A549 (cell line): ENCODE data around the gene TNPO3.

Experiments
- CBX2 ChIP-seq: fragments of 200-600 bp; sonication (generic); IDR thresholded peaks from 2 replicates; pipeline ENCODE4 v1.6.1; 2016; ENCODE audit warnings: low read depth, mild to moderate bottlenecking, borderline replicate concordance
- CEBPB ChIP-seq, 2 experiments: fragments of >200 bp in 1 of 2; sonication (Bioruptor Twin) in 1 of 2; formaldehyde crosslinking in 1 of 2; IDR thresholded peaks; 2 replicates each; pipeline ENCODE4 v1.6.1; 2012 to 2016
- CHD2 ChIP-seq: fragments of 150-350 bp; IDR thresholded peaks from 2 replicates; pipeline ENCODE4 v1.6.1; 2014; ENCODE audit warnings: low read length; ENCODE audit not compliant: partially characterized antibody
- CHD4 ChIP-seq: fragments of 200-600 bp; sonication (generic); IDR thresholded peaks from 2 replicates; pipeline ENCODE4 v1.6.1; 2016; ENCODE audit warnings: antibody characterized with exemption, mild to moderate bottlenecking, borderline replicate concordance
- CTCF ChIP-seq: fragments of >200 bp; sonication (Bioruptor Twin); formaldehyde crosslinking; IDR thresholded peaks from 3 replicates; pipeline ENCODE4 v1.5.1; 2016
- EP300 ChIP-seq, 2 experiments: fragments of >200 bp; sonication (Bioruptor Twin); formaldehyde crosslinking; IDR thresholded peaks; 2 replicates in 1 of 2; 3 replicates in 1 of 2; pipeline ENCODE4 v1.6.1; 2016 to 2017
- ESRRA ChIP-seq: fragments of 150-350 bp; IDR thresholded peaks from 2 replicates; pipeline ENCODE4 v1.6.1; 2014; ENCODE audit warnings: mild to moderate bottlenecking, low read length, borderline replicate concordance
- POLR2A ChIP-seq: IDR thresholded peaks from 2 replicates; pipeline ENCODE4 v1.6.1; 2012; ENCODE audit warnings: mild to moderate bottlenecking, low read length
- RAD21 ChIP-seq, 2 experiments: fragments of >200 bp in 1 of 2; sonication (Bioruptor Twin) in 1 of 2; formaldehyde crosslinking in 1 of 2; IDR thresholded peaks in 1 of 2; conservative IDR thresholded peaks in 1 of 2; 2 replicates in 1 of 2; 3 replicates in 1 of 2; pipeline ENCODE4 v1.6.1; 2012 to 2018; ENCODE audit warnings: inconsistent platforms in 1 of 2
- REST ChIP-seq: fragments of 200-600 bp; sonication (generic); IDR thresholded peaks from 2 replicates; pipeline ENCODE4 v1.6.1; 2016; ENCODE audit warnings: antibody characterized with exemption, mild to moderate bottlenecking, moderate library complexity
- USF2 ChIP-seq: fragments of 450-650 bp; IDR thresholded peaks from 2 replicates; pipeline ENCODE4 v1.6.1; 2014; ENCODE audit warnings: antibody characterized with exemption

- TF ChIP-seq CHD4 (no peak), CHD2 (no peak), USF2 (no peak), CTCF (no peak), REST (no peak), CEBPB (IDR thresholded peaks at IDR 0.05) (no peak), ESRRA (no peak), EP300 (IDR thresholded peaks at IDR 0.05) (no peak), RAD21 (conservative IDR thresholded peaks at IDR 0.05 in 1 of 2, IDR thresholded peaks at IDR 0.05 in 1 of 2) (no peak), POLR2A (no peak), CBX2 (no peak)
Observed at GRCh38 chr7:128931965-128932861, 122.7 kb downstream of the TNPO3 start.
